CD4-positive, alpha-beta T cell treated with Interleukin-15 for 1 hour (primary cell): ENCODE measurements around the gene RASSF8.

Experiments used
- DNase-seq: peaks from one replicate; pipeline ENCODE4 v3.0.0-alpha.2; 2020

RASSF8 gene

GRCh38 chr12:26113853-26114719, 155.6 kb downstream of the RASSF8 start:
- DNase-seq = peak; percentile 86

- no peak for DNase-seq
These were observed 156.4 kb downstream of the RASSF8 start for GRCh38 chr12:26114720-26115401.

- no peak for DNase-seq
These were observed 158.6 kb downstream of the RASSF8 start for GRCh38 chr12:26116829-26117715.

- DNase-seq = no peak
These were observed 159.8 kb downstream of the RASSF8 start for GRCh38 chr12:26118308-26118707.

GRCh38 chr12:26119391-26119989, 161.0 kb downstream of the RASSF8 start:
- DNase-seq = no peak

- DNase-seq = no peak
These were observed 162.2 kb downstream of the RASSF8 start for GRCh38 chr12:26120561-26121274.

GRCh38 chr12:26121323-26122060, 163.0 kb downstream of the RASSF8 start:
- DNase-seq = no peak

- peak; percentile 32 for DNase-seq
These were observed 163.7 kb downstream of the RASSF8 start for GRCh38 chr12:26122061-26122680.

GRCh38 chr12:26122681-26123481, 164.4 kb downstream of the RASSF8 start:
- peak; percentile 35 for DNase-seq

- DNase-seq = no peak
These were observed 165.0 kb downstream of the RASSF8 start for GRCh38 chr12:26123482-26123980.

- DNase-seq = peak; percentile 43
These were observed 166.2 kb downstream of the RASSF8 start, which contains the start of gene BHLHE41 for GRCh38 chr12:26124446-26125399. TSS of gene BHLHE41 (minus strand) at chr12:26125037. CDS start at chr12:26124779, 258 bp downstream.

GRCh38 chr12:26125400-26126339, 167.2 kb downstream of the RASSF8 start:
- peak; percentile 38 for DNase-seq

- peak; percentile 49 for DNase-seq
These were observed 168.1 kb downstream of the RASSF8 start for GRCh38 chr12:26126340-26127284.

GRCh38 chr12:26127404-26127803, 168.9 kb downstream of the RASSF8 start:
- DNase-seq = no peak

GRCh38 chr12:26128168-26128567, 169.7 kb downstream of the RASSF8 start:
- no peak for DNase-seq
